Measurements from ENCODE around the gene MESP2. TPM values are rescaled to one million over a fixed set of nuclear protein-coding genes. Genes with fewer than 3 reads are reported as not detected.

The MESP2 gene
- total and polyA plus RNA-seq, 2 of the 13 experiments (the other 11 are each of a cell fraction or from before 2014, with no cell fraction given), result not detected

- peak; percentile 79; the same call in 1 of the 2 replicates for TF ChIP-seq ZNF609 (CRISPR knock-in tag; IDR thresholded peaks at IDR 0.05; ENCODE audit: borderline replicate concordance)
- no peak for TF ChIP-seq ZNF644 (CRISPR knock-in tag; IDR thresholded peaks at IDR 0.05; ENCODE audit: low read depth)
- peak; percentile 44; the same call in 1 of the 2 replicates for TF ChIP-seq ZNF563 (CRISPR knock-in tag; IDR thresholded peaks at IDR 0.05)
- TF ChIP-seq ZNF768 (CRISPR knock-in tag; IDR thresholded peaks at IDR 0.05), result peak; percentile 77
- TF ChIP-seq POLR2G (IDR thresholded peaks at IDR 0.05; ENCODE audit: low read depth, low read length), result peak; percentile 83
- peak; percentile 71 for TF ChIP-seq RBFOX2 (IDR thresholded peaks at IDR 0.05; ENCODE audit: low read depth, low read length)
- TF ChIP-seq ZFP37 (CRISPR knock-in tag; IDR thresholded peaks at IDR 0.05; ENCODE audit: borderline replicate concordance), result peak; percentile 54; the same call in 1 of the 2 replicates
- TF ChIP-seq TFAP4 (IDR thresholded peaks at IDR 0.05; ENCODE audit: borderline replicate concordance, low read depth), result peak; percentile 78
- peak; percentile 96 for TF ChIP-seq PATZ1 (CRISPR knock-in tag; IDR thresholded peaks at IDR 0.05)
- peak; percentile 84 for TF ChIP-seq HNF4A (CRISPR knock-in tag; IDR thresholded peaks at IDR 0.05)
- no peak for TF ChIP-seq ZNF598 (CRISPR knock-in tag; IDR thresholded peaks at IDR 0.05; ENCODE audit: borderline replicate concordance)
- no peak for TF ChIP-seq NR3C1 (CRISPR knock-in tag; IDR thresholded peaks at IDR 0.05)
- TF ChIP-seq E2F1 (CRISPR knock-in tag; IDR thresholded peaks at IDR 0.05), result 0 out of 2 replicates have a peak, but pooled peaks have one; percentile 20
- no peak; the same call in 1 of the 2 replicates for TF ChIP-seq SSRP1 (CRISPR knock-in tag; IDR thresholded peaks at IDR 0.05)
- TF ChIP-seq E2F5 (CRISPR knock-in tag; conservative IDR thresholded peaks at IDR 0.05), result no peak
Measured at GRCh38 chr15:89806559-89807550, 30.7 kb downstream of the MESP2 start (continued).
